ENCODE data around the gene MRGPRF.

DNA sequence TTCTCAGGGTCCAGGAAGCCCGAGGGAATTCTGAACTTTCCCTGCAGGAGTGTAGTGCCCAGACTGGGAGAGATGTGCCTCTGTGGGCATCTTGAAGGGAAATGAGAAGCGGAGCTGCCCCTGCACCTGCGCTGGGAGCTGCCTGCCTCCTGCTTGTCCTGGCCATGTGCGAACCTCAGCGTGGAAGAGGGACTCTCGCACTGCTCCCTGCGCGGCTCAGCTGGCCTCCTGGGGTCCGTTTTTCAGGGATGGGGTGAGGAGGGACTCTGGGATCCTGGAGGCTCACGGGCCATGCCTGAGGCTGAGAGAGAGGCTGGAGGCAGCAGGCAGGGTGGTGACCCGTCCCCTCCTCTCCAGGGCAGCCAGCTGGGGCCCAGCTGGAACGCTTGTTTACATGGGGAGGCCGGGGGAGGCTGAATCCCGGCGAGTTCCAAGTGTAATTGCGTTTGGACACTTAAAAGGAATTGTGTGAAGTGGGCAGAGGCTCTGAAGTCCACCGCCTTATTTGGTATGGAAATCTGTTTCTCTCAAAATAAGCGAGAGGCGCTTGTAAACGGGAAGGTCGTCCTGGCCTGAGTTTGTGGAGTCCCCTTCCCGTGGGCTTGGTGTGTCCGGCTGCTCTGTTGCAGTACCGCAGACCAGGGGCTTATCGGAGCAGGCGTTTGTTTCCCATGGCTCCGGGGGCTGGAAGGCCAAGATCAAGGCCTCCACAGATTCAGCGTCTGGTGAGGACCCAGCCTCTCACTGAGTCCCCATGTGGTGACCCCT lies 1.2 kb upstream of the MRGPRF start:
- TF ChIP-seq, protein P1, sequence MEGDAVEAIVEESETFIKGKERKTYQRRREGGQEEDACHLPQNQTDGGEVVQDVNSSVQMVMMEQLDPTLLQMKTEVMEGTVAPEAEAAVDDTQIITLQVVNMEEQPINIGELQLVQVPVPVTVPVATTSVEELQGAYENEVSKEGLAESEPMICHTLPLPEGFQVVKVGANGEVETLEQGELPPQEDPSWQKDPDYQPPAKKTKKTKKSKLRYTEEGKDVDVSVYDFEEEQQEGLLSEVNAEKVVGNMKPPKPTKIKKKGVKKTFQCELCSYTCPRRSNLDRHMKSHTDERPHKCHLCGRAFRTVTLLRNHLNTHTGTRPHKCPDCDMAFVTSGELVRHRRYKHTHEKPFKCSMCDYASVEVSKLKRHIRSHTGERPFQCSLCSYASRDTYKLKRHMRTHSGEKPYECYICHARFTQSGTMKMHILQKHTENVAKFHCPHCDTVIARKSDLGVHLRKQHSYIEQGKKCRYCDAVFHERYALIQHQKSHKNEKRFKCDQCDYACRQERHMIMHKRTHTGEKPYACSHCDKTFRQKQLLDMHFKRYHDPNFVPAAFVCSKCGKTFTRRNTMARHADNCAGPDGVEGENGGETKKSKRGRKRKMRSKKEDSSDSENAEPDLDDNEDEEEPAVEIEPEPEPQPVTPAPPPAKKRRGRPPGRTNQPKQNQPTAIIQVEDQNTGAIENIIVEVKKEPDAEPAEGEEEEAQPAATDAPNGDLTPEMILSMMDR (IDR thresholded peaks at IDR 0.05; ENCODE audit: poor library complexity, severe bottlenecking) = no peak
- TF ChIP-seq MXI1 (conservative IDR thresholded peaks at IDR 0.05; ENCODE audit: poor library complexity, severe bottlenecking) (no peak), POLR2AphosphoS5 (IDR thresholded peaks at IDR 0.05) (no peak), EZH2 (IDR thresholded peaks at IDR 0.05; ENCODE audit: borderline replicate concordance, insufficient read depth, low read length, poor library complexity, severe bottlenecking) (no peak), EP300 (conservative IDR thresholded peaks at IDR 0.05; ENCODE audit: poor library complexity, severe bottlenecking) (no peak), TAF1 (IDR thresholded peaks at IDR 0.05; ENCODE audit: low read depth) (no peak)

Measured in neural cell (in vitro differentiated cells).